ENCODE data around the gene BOD1L1.

Gene BOD1L1

DNA sequence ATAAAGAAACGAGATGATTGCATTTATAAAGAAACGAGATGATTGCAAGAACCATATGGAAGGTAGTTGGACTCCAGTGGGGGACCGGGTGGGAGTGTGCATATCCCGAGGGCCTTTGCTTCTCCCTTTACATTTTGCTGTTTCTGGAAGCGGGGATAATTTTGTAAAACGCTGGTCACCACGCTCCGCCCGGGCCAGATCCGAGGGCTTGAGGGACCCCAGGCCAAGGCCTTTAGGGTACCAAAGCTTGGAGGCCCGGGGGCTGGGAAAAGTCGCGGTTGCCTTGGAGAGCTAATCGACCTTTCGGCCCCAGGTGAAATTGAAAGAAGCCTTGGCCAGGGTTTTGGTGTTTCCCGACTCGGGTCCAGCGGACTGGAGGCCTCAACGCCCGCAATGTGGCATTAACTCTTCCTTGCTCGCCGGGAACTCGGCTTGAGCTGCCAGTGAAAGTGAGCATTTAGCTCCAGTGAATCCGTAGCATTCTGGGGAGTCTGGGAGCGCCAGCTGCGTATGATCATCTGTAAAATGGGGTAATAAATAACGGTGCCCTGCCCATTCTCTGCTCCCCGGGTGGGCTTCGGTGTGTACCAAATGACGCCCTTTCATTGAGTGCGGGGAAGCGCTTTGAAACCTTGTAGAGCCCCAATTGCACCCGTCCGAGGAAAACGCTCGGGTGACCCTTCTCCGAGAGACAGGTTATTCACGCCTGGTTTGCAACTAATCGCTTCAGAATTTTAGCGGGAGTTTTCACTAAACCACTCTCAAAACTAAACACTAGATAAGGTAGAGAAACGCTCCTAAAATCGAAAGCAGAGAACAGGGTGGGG lies 87.7 kb downstream of the BOD1L1 start:
- DNase-seq (ENCODE audit: low read depth, low spot score) = no peak

DNA sequence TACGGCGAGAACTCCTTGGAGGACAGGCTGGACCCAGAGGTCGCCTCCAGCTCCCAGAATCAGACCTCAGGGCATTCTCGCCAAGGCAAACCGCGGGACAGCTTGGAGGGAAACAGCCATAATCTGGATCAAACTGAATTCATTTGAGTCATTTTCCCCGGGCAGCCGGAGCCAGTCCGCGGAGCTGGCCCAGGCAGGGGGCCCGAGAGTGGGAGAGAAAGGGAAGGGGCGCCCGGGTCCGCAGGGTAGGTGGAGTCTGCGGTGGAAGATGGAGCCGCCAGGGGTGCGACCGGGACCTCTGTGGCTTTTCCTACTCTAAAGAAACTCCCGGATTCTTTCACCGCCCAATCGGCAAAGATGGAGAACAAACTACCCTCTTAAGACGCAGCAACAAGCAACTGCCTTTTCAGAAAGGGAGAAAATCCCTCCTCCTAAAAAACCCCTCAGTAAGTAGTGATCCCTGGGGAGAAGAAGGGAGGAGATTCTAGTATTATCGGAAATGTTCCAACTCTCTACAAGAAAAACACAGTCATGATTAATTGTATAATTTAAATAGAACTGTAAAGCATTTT lies 88.4 kb downstream of the BOD1L1 start:
- DNase-seq (ENCODE audit: low read depth, low spot score) = no peak

DNA sequence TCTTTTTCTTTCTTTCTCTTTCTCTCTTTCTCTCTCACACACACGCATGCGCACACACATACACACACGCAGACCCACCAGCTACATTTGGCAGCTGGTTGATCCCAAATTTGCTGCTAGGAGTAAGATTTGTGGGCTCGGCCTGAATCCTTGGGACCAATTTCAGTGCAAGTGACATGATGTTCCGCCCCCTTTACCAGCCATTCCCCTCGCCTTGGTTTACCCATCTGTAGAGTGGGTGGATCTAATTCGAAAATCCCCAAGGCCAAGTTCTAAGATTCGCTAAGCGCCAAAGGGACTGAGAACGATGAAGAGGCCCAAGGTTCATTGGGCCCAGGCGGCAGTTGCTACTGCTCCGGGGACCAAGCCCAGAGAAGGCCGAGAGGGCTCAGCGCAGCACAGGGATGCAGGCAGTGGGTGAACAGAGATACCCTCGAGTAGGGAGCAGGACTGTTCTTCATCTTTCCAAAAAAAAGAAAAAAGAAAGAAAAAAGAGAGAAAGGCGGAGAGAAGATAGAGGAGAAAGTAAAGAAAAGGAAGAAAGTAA lies 89.0 kb downstream of the BOD1L1 start:
- DNase-seq (ENCODE audit: low read depth, low spot score) = no peak

DNA sequence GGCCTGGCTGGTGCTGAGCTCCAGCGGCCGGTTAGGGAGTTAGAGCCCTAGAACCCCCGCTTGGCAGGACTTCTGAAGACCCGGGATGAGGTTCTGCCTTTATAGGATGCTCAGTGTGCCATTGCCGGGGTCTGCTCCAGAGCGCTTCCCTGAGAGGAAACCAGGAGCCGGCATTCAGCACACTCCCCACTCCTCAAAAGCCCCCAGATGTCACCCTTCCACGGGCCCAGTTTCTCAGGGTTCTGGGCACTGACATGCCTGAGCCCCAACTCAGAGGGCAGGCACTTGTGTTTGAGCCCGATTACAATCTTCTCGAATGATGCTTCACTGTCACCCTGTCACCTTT lies 89.7 kb downstream of the BOD1L1 start:
- DNase-seq (ENCODE audit: low read depth, low spot score) = no peak

DNA sequence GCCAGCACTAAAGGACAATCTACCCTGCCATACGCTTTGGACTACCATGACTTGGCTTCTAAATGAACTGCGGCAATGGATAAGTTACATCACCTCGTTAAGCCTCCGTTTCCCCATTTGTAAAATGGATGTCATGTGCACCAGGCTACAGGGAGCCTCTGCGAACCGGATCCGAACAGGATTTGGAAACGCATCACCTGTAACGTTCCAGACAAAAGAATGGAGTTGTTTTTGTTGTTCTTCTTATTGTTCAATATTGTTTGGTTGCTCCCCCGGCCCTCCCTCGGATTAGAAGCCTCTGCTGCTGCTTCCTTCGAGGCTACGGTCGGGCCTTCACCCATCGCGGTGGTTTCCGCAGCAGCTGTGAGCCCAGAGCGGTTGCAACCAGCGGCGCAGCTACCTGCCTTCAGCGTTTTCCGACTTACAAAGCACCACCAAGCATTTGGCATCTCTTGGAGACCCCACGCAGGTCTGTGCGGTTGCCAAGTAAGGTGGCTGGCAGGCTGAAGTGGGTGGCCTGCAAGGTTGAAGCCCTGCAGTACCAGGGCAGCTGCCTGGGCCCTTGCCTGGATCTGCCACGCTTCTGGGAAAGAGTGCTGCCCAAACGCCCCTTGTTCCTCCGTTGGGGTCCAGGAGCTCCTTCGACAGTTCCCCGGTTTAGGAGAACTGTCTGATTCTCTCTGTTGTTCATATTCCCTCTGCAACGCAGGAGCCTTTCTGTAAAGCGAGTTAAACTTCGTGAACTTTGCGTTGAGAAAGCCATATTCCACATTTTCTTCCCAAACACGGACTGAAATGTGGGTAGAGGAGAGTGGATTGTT lies 90.3 kb downstream of the BOD1L1 start:
- DNase-seq (ENCODE audit: low read depth, low spot score) = no peak

DNA sequence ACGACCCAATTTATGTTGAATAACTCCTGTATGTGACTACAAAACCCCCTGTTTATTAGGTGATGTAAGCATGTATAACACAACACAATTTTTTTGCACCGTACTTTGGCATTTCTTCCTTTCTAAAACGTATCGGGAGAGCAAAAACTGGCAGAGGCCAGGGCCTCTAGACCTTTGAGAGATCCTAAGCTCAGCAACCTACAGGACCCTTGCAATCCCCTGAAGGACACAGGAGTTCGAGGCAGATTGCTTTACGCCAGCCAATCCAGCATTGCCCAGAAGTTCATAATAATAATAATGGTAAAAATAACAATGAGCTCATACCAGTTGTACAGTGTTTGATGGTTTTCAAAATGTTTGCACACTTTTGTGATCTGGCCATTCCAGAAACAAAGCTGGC lies 90.9 kb downstream of the BOD1L1 start:
- DNase-seq (ENCODE audit: low read depth, low spot score) = no peak

DNA sequence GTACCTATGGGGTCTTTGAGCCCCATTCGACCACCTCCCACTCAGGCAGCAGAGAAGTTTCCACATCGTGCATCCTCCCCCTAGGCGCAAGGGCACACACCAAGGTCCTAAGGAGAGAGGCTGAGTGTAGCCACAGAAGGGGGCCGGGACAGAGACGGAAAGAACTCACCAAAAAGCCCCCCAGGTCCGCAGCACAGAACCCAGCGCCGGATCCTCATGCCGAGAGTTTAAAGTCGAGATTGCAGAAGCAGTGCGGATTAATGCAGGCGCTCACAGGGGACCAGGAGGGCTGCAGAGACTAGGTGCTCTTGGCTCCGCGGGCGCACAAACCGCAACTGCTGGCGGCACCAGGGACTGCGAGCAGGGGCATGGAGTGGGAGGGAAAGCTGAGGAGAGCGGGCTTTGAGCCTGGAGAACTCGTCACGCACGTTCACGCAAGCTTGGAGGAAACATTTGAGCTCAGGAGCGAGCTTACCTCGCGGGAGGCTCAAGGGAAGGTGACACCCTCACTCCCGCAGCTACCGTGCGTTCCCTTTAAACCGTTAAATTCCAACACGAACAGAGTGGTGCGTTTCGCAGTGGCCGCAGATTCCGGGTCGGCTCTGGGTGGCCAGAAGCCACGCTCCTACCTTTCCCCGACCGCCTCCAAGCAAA lies 91.7 kb downstream of the BOD1L1 start:
- DNase-seq (ENCODE audit: low read depth, low spot score) = no peak

DNA sequence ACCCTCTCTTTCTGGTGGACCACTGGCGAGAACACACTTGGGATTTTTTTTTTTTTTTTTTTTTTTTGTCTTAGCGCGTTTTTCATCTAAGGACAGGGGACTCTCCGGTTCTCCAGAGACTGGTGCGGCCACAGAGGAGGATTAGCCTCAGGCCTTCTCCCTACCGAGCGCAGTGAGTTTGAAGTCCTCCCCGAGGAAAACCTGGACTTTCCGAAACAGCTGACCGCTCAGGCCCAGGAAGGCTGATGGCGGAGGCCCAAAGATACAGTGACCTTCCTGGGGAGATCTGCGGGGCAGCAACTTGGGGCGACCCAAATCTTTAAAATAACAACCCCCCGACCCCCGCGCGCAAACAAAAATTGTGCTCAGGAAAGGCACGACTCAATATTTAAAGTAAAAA lies 92.4 kb downstream of the BOD1L1 start:
- no peak for DNase-seq (ENCODE audit: low read depth, low spot score)

DNA sequence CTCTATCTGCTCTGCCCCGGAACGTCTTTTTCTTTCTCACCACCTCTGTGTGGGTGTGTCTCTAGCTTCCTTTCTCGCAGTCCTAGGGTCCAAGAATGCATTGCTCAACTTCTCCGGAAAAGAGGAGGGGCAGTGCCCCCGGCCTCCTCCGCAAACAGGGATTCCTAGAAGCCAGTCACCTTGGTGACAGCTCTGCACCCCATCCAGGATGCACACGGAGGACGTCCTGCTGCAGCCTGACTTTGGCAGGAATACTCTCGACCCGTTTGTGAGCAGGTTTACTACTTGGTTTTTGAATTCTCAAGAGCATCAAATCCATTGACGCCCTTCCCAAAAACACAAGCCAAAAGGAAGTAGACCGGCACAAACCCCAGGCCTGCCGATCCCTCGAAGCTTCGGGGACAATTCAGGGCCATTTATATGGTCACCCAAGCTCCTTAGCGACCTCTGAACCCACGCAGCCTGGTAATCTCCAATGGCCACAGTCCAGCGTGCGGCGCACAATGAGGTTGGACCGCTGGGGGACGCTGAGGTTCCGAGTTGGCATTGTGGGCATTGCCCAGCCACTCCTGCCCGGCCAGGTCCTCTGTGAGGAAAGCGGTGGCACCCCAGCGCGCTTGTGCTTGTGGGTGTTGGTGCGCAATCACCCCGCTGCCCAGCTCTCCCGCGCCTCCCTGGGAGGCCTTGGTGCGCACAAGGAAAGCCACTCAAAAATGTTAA lies 93.0 kb downstream of the BOD1L1 start:
- no peak for DNase-seq (ENCODE audit: low read depth, low spot score)

DNA sequence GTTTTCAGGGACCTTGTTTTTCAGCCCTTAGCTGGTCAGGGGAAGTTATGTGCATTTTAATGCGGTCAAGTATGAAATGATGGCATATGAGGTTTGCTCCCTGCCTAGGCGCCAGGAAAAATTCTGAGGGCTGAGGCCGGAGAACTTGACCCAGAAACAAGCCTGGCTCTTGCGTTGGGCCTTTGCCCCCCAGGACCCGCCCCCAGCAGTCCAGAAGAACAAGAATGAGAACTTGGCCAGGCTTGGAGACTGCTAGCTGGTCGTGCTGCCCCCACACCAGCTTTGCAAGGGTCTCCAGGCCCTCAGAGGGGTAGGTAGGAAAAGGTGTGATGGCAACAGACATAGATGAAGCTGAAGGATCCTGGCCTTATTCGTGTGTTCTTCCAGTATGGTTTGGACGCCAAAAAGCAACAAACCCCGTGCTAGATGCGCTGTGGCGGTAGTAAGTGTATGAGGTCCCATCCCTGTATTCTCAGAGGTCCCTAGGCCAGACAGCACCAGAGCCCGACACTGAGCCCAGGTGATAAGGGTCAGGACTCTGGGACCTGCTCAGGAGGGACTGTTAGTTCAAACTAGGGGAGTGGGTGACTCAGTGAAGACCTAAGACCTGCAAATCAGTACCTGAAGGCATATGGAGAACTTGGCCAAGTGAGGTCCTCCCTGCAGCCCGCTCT lies 93.7 kb downstream of the BOD1L1 start:
- no peak for DNase-seq (ENCODE audit: low read depth, low spot score)

DNA sequence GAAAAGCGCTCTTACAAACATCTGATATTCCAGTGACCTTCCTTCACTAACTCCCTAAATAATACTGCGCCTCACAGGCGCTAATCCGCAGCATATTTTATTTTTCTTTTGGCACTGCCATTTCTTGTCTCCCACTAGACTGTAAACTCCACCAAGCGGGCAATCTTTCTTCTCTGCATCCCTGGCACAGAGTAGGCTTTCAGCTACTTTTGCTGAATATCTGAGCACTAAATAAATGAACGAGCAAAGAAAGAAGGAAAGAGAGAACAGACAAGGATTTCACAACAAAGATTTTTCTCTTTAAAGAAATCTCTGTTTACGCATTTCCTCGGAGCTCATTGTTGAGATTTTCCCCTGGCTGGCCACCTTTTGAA lies 95.9 kb downstream of the BOD1L1 start:
- DNase-seq (ENCODE audit: low read depth, low spot score) = no peak

DNA sequence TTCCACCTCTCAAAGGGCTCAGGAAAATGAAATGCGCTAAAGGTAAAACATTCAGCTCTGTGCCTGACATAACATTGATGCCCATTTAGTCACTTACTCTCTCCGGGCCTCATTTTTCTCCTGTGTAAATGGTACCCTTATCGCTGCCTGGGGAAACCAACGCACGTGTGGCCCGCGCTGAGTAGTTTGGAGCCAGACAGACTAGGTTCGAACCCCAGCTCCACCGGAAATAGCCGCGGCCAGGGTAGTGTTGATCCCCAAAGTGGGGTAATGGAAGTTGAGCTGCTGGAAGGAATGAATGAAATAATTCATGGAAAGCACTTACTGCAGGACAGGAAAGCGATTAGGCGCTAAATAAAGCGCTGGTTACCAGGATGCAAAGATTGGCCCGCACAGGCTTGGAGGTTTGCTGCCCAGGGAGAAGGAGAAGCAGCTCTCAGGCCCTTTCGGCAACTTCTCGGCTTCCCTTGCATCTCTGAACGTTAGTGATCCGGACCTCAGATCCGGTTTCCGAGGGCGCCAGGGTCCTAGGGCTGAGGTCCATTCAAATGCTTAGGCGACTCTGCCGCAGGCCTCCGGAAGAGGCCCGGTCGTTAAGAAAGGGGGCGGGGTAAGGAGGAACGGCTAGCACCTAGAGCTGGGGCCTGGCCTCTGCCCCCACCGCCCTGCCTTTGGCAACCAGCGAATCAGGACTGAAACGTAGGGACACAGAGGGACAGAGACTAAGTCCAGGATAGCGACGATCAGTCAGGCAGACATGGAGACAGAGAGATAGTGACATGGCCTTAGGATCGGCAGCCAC lies 96.5 kb downstream of the BOD1L1 start:
- no peak for DNase-seq (ENCODE audit: low read depth, low spot score)

DNA sequence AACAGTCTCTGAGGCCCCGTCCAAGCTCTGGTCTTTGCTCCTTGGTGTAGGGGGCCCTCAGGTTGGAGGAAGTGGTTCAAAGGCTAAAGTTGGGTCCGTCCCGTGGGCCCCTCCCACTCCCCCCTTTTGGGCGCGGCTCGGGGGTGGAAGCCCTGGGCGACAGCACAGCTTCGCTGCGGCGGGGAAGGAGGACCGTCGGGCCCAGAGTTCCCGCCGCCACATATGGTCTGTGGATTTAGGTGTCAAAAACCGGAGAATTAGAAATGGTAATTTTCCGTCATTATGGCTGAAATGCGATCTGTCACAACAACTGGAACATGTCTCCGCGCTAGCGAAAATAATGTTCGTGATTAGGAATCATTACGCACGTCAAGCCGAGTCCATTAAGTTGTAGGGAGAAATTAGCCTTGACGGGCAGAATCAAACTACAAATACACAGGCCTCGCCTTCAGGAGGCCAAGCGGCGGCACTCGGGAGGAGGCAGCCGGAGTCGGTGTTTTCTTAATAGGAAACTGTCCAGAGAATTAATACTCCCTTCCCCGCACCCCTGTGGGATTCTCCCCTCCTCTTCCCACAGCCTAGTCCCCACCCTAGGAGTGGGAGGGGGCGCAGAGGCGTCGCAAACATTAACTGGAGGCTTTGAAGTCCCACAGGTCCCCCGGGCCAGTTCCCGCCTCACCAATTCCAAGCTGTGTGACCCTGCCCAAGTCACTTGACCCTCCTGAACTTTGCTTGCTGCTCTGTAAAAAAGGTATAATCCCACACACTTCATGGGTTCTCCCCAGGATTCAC lies 98.2 kb downstream of the BOD1L1 start:
- DNase-seq (ENCODE audit: low read depth, low spot score) = no peak

DNA sequence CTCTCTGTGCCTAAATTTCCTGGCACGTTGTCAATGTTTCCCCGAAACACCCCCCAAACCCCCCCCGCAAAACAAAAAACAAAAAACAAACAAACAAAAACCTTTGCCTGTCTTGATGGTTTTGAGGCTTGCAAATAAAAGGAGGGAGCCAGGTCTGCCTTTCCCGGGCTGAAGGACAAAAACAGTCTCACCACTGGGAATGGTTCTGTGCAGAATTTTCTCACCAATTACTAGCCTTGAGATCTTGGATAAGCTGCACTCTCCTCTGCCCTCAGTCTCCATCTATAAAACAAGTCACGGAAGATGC lies 98.8 kb downstream of the BOD1L1 start:
- DNase-seq (ENCODE audit: low read depth, low spot score) = no peak

DNA sequence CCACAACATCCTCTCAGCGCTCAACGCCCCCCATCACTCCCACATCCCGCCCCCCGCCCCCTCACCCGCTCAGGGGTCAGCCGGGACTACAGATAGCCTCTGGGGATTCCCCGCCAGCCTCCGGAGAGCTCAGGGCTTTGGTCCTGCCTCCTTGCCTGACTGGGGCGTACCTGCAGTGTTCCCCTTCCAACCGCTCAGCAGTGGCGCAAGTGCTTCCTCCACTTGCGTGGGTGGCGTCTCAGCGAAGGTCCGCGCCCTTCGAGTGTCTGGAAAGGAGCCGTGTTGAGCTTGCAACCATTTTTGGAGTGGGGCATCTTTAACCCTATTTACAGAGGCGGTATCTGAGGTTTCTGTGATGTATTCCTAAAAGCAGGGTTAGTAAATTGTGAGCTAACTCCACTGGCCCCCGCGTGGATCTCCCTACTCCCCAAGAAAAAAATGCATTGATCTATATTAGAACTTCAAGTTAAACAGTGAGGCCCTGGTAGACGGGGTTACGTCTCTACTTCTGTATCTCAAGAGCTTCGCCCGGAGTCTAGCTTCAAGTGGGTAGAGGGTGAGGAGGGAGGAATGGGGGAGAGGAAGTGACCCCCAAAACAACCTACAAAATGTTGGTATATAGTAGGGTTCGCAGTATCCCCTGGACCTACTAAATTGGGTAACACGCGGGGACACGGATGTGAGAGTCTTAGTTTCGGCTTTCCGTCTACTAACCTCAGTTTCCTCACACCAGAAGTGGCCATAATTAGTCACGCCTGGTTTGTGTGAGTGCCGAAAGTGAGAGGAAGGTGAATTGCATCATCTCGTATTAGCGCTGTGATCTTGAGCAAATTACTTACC lies 99.3 kb downstream of the BOD1L1 start:
- no peak for DNase-seq (ENCODE audit: low read depth, low spot score)

DNA sequence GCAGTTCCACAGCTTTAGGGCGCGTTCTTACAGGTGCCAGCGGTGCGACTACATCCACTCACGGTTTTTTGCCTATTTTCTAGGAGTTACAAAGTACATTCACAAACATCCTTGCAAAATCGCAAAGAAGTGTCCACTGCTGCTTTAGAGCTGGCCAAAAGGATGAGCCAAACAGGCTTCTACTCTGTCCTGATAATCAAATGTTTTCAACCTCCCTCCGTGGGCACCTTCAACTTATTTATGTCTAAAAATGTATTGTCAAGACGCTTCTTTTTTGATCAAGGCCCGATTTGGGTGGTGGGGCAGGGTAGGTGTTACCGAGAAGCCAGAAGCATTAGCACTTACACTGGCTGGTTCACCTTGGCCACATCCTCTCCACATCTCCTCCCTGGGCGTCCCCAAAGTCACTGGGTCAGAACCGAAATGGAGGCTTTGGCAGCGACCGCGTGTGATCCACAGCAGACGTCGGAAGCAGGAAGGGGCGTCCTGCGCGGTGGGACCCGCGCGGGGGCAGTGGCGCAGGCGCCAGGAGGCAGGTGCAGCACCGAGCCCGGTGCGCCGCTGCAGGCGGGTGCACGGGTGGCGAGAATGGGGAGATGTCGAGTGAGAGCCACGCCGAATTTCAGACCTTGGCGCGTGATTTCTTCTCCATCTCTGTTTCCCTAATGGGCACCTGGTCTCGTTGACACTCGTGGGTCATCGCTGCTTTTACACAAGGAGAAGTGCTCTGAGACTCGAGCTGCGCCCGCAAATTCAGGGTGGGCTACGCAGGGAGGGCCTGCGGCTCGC lies 100.1 kb downstream of the BOD1L1 start:
- DNase-seq (ENCODE audit: low read depth, low spot score) = no peak

DNA sequence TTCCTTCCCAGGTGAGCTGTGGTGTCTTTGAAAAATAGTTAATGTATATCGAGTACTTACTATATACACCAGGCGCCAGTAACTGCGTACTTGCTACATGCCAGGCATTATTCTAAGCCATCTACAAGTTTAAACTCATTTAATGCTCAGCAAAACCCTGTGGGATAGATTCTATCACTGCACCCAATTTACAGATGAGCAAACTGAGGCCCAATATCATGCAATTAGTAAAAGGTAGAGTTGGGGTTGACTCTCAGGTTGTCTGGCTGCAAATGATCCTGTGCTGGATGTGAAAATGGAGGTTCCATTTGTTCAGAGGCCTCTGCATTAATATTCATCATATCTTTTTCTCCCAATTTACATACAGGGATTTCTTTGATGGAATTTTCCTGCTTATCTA lies 100.9 kb downstream of the BOD1L1 start:
- no peak for DNase-seq (ENCODE audit: low read depth, low spot score)
